Vagina (tissue), 2 donors: ENCODE results near the gene SPTBN1. TPM values are rescaled to one million over a fixed set of nuclear protein-coding genes. Genes with fewer than 3 reads are reported as not detected.

Experiments used
- DNase-seq, 2 donors: peaks; one replicate each; pipeline ENCODE4 v3.0.0-alpha.2; 2017; ENCODE audit errors: extremely low spot score in 2 of 2
- H3K27ac ChIP-seq: fragments of 200-600 bp; sonication (generic); one replicate; pipeline ENCODE4 v1.5.1; 2019
- H3K27me3 ChIP-seq: fragments of 200-600 bp; sonication (generic); one replicate; pipeline ENCODE4 v1.5.1; 2019
- H3K36me3 ChIP-seq, 2 donors: fragments of 200-600 bp; sonication (generic); one replicate each; pipeline ENCODE4 v1.5.1; 2017 to 2019
- H3K4me1 ChIP-seq: fragments of 200-600 bp; sonication (generic); one replicate; pipeline ENCODE4 v1.5.1; 2019
- H3K4me3 ChIP-seq, 2 donors: fragments of 200-600 bp; sonication (generic); 1 replicate in 1 of 2; 2 replicates in 1 of 2; pipeline ENCODE4 v1.5.1; 2016 to 2019
- H3K9me3 ChIP-seq: fragments of 200-600 bp; sonication (generic); one replicate; pipeline ENCODE4 v1.5.1; 2019
- CTCF ChIP-seq, 3 experiments: fragments of 450-650 bp in 2 of 3; fragments of 200-600 bp in 1 of 3; sonication (generic) in 1 of 3; IDR thresholded peaks; one replicate each; pipeline ENCODE4 v1.5.1; 2017 to 2019; ENCODE audit warnings: antibody characterized with exemption in 3 of 3, mild to moderate bottlenecking in 2 of 3, moderate library complexity in 2 of 3
- POLR2A ChIP-seq, 2 donors: fragments of 450-650 bp; IDR thresholded peaks; one replicate each; pipeline ENCODE4 v1.6.1; 2017; ENCODE audit warnings: antibody characterized with exemption in 2 of 2, mild to moderate bottlenecking in 2 of 2, moderate library complexity in 2 of 2
- POLR2AphosphoS5 ChIP-seq, 2 donors: sonication (generic); formaldehyde crosslinking; IDR thresholded peaks; one replicate each; pipeline ENCODE4 v1.9.0; 2017; ENCODE audit warnings: antibody characterized with exemption in 2 of 2, mild to moderate bottlenecking in 2 of 2, low read depth in 1 of 2; ENCODE audit not compliant: insufficient read depth in 1 of 2
- intact Hi-C: fragments of 100-400 bp; cut with DNase I; formaldehyde crosslinking; loops from one replicate; pipeline ENCODE4 v1.15.1; 2023
- total RNA-seq: library from RNA; depleted of rRNA; stranded (reverse); fragments of >200 nt; gene quantifications from one replicate; pipeline ENCODE4 v1.2.3, GENCODE V29; 2016

SPTBN1 gene
- total RNA-seq, 1 donor from 2014 or later, result 278 TPM

GRCh38 chr2:54420524-54421172 lies 35.5 kb upstream of the SPTBN1 start:
- H3K27me3 ChIP-seq, result no peaks in the 10 kb centered on the region
- no peaks in the 10 kb centered on the region for H3K36me3 ChIP-seq
- H3K27ac ChIP-seq, result no peak overlapping the region
- no peak overlapping the region for H3K4me3 ChIP-seq
- intact Hi-C loops, result no loop called here
- no peaks in the 10 kb centered on the region for H3K4me1 ChIP-seq
- TF ChIP-seq CTCF (IDR thresholded peaks at IDR 0.05) (no peak), POLR2A (IDR thresholded peaks at IDR 0.05) (no peak), POLR2AphosphoS5 (IDR thresholded peaks at IDR 0.05; ENCODE audit: insufficient read depth in 1 of 2, low read depth in 1 of 2) (no peak)
- H3K9me3 ChIP-seq, result no peaks in the 10 kb centered on the region
- no peak for DNase-seq

GRCh38 chr2:54422072-54422581 lies 34.0 kb upstream of the SPTBN1 start:
- Histone ChIP-seq H3K27me3 (no peaks in the 10 kb centered on the region), H3K36me3 (no peaks in the 10 kb centered on the region), H3K4me1 (no peaks in the 10 kb centered on the region), H3K27ac (no peak overlapping the region), H3K9me3 (no peaks in the 10 kb centered on the region), H3K4me3 (no peak overlapping the region)
- TF ChIP-seq POLR2A (IDR thresholded peaks at IDR 0.05), result no peak
- intact Hi-C loops, result no loop called here
- no peak for DNase-seq

- no peak overlapping the region for H3K27ac ChIP-seq
- no peaks in the 10 kb centered on the region for H3K36me3 ChIP-seq
- no peak overlapping the region for H3K4me3 ChIP-seq
- H3K4me1 ChIP-seq, result peaks cover 6% of the 10 kb centered on the region
- intact Hi-C loops, result no loop called here
- DNase-seq, result no peak
- TF ChIP-seq POLR2AphosphoS5 (IDR thresholded peaks at IDR 0.05; ENCODE audit: insufficient read depth in 1 of 2, low read depth in 1 of 2) (no peak), POLR2A (IDR thresholded peaks at IDR 0.05) (no peak), CTCF (IDR thresholded peaks at IDR 0.05) (no peak)
- H3K9me3 ChIP-seq, result no peaks in the 10 kb centered on the region
- no peaks in the 10 kb centered on the region for H3K27me3 ChIP-seq
Observed at GRCh38 chr2:54423213-54423612, 32.9 kb upstream of the SPTBN1 start.

- H3K27ac ChIP-seq, result no peak overlapping the region
- no peaks in the 10 kb centered on the region for H3K27me3 ChIP-seq
- peaks cover 20% of the 10 kb centered on the region for H3K4me1 ChIP-seq
- DNase-seq, result no peak
- no peak overlapping the region for H3K4me3 ChIP-seq
- no peaks in the 10 kb centered on the region for H3K36me3 ChIP-seq
- TF ChIP-seq CTCF (IDR thresholded peaks at IDR 0.05) (no peak), POLR2A (IDR thresholded peaks at IDR 0.05) (no peak), POLR2AphosphoS5 (IDR thresholded peaks at IDR 0.05; ENCODE audit: insufficient read depth in 1 of 2, low read depth in 1 of 2) (no peak)
- H3K9me3 ChIP-seq, result no peaks in the 10 kb centered on the region
- intact Hi-C loops, result no loop called here
Observed at GRCh38 chr2:54424555-54425163, 31.5 kb upstream of the SPTBN1 start.

- Histone ChIP-seq H3K27ac (no peak overlapping the region), H3K4me1 (peaks cover 30% of the 10 kb centered on the region), H3K9me3 (no peaks in the 10 kb centered on the region), H3K36me3 (no peaks in the 10 kb centered on the region), H3K27me3 (no peaks in the 10 kb centered on the region), H3K4me3 (no peak overlapping the region)
- no peak for TF ChIP-seq CTCF (IDR thresholded peaks at IDR 0.05)
- peak in 1 of 2 donors; percentile 83 for TF ChIP-seq POLR2AphosphoS5 (IDR thresholded peaks at IDR 0.05; ENCODE audit: insufficient read depth in 1 of 2, low read depth in 1 of 2)
- DNase-seq, result no peak
- intact Hi-C loops, result no loop called here
Observed at GRCh38 chr2:54428108-54428831, 27.9 kb upstream of the SPTBN1 start.
